ENCODE measurements around the gene TRIM62.

GRCh38 chr1:33141781-33142180 is 40.1 kb downstream of the TRIM62 start:
- TF ChIP-seq CTCF (IDR thresholded peaks at IDR 0.05) (no peak), POLR2AphosphoS5 (IDR thresholded peaks at IDR 0.05) (no peak), POLR2A (IDR thresholded peaks at IDR 0.05) (no peak)
